Right cardiac atrium (tissue), 5 donors: ENCODE data around the gene SH2D4B. TPM values are rescaled to one million over a fixed set of nuclear protein-coding genes. Genes with fewer than 3 reads are reported as not detected.

Source experiments
- ATAC-seq, 2 donors: fragments of 200-7000 bp; cut with Tn5 transposase; one replicate each; pipeline versions ENCODE4 v1.8.0 to v1.9.1; 2020; ENCODE audit warnings: moderate library complexity in 2 of 2, mild to moderate bottlenecking in 1 of 2
- DNase-seq, 3 donors: peaks; one replicate each; pipeline ENCODE4 v3.0.0-alpha.2; 2020
- H3K27ac ChIP-seq: one replicate; pipeline ENCODE4 v1.5.1; 2013; ENCODE audit warnings: mild to moderate bottlenecking, low read length, control low read depth, moderate library complexity
- H3K27me3 ChIP-seq: one replicate; pipeline ENCODE4 v1.6.1; 2013; ENCODE audit not compliant: control insufficient read depth, insufficient read depth
- H3K4me1 ChIP-seq: one replicate; pipeline ENCODE4 v1.6.1; 2013; ENCODE audit warnings: low read length; ENCODE audit not compliant: control insufficient read depth, insufficient read depth
- H3K4me3 ChIP-seq: one replicate; pipeline ENCODE4 v1.5.1; 2013; ENCODE audit warnings: low read length, control low read depth
- H3K9me3 ChIP-seq: one replicate; pipeline ENCODE4 v1.6.1; 2013; ENCODE audit warnings: low read length; ENCODE audit not compliant: control insufficient read depth
- WGBS: extraction: QIAGEN DNeasy Blood & Tissue Kit; methylation state at CpG from one replicate; pipeline ENCODE4 v1.1.7; 2013; 5-methylcytosine and 5-hydroxymethylcytosine counted together
- intact Hi-C, 4 donors: fragments of 100-400 bp; cut with DNase I; formaldehyde crosslinking; loops; one replicate each; pipeline versions ENCODE4 v1.11.0 to v1.14.0; 2022 to 2023
- polyA plus RNA-seq: library from polyadenylated mRNA; stranded (reverse); fragments of 200-250 nt; gene quantifications from one replicate; pipeline ENCODE4 v1.2.3, GENCODE V29; 2013
- total RNA-seq, 4 donors: library from RNA; stranded (reverse); fragmentation: NEBNext Ultra II Directional; extraction: Animal tissue kit (Norgen Biotek cat#: 25700); gene quantifications; one replicate each; pipeline ENCODE4 v1.2.1, GENCODE V29; 2021
- donor health status: healthy with polysubstance abuse.
- donor health status: DM: no; HTN: yes; CAD: no.
- donor health status: DM: no; HTN: no; CAD: no.
- donor health status: DM: no; HTN: yes; CAD: no; lungs with severe emphysema.
- donor health status: DM: yes; HTN: yes; CAD: no.

Gene SH2D4B
- total and polyA plus RNA-seq, 5 donors = not detected

DNA sequence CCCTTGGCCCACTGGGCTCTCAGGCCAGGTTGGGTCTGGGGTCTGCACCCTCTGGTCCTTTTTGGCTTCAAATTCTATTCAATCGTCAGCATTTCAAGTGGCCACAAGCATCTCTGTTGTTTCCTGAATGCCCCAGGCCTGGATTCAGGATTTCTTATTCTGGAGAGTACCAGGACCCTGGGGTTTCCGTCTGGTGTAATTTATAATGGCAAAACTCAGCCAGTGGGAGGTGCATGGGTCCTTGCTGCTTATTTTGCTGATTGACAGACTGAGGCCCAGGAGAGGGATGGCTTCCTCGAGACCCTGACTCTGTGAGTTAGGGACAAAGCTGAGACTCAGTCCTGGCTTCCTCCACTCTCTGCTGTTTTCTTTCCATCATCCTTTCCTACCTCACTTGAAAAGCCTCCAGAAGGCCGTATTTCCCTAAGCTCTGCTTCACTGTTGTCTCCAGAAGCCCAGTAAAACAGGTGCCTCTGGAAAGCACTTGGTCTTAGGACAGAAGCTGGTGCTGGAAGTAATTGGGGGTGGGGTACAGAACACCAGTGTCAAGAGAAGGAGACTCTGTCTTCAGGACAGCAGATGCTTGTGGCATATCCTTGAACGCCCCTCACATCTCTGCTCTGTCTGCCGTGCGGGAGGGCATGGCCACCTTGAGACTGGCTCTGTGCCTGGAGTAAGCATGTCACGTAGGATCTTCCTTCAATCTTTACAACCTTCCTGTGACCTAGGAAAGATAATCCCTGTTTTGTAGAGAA lies 39.4 kb upstream of the SH2D4B start:
- WGBS = 46% methylated on average over 8 of the region's 8 CpGs
- Histone ChIP-seq H3K4me1 (peaks cover 61% of the 10 kb centered on the region), H3K9me3 (no peaks in the 10 kb centered on the region), H3K27ac (peak overlapping the region; percentile 79), H3K4me3 (no peak overlapping the region), H3K27me3 (no peaks in the 10 kb centered on the region)
- intact Hi-C loops = loop anchor here in 1 of 4 donors (5.0 kb wide), 1 partner anchor 36 kb away; no protein-coding TSS in a partner anchor
- DNase-seq (no peak), ATAC-seq (peak in 1 of 2 donors; percentile 0)

DNA sequence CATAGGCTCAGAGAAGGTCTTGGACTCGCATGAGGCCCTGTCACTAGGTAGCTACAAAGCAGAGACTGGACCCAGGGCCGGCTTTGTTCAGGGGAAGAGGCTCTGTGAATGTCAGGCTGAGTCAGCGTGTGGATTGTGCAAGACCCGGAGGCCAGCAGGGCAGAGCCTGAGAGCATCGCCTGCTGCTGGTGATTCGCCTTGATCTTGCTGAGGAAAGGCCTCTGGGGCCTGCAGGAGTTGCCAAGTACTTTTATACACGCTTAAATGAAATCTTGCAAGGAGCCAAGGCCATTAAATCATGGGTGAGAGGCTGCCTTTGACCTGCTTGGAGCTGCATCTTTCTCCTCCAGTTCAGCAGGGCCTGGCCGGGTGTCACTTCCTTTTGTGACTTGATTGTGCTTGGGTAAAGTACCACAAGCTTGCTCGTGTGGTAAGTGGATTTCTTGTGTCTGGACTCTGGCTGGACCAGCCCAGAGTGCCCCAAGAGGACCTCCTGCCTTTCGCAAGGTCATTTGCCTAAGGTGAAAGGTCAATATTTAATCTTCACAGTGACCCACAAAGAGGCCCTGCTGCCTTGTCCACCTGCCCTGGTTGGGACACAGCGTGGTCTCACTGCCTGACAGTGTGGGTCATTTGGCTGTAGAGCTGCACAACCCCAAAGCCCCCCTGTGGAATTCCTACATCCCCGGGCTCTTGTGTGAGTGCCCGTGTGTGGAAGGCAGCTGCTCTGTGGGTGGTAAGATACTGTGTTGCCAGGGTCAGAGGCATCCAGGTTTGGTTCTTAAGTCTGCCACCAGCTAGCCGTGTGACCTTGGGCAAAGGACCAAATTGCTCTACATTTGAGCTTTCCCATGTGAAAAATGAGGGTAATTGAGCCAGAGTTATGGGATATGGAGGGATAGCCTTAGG lies 38.6 kb upstream of the SH2D4B start:
- H3K4me1 ChIP-seq = peaks cover 62% of the 10 kb centered on the region
- intact Hi-C loops = loop anchor here in 1 of 4 donors (5.0 kb wide), 1 partner anchor 37 kb away; no protein-coding TSS in a partner anchor

DNA sequence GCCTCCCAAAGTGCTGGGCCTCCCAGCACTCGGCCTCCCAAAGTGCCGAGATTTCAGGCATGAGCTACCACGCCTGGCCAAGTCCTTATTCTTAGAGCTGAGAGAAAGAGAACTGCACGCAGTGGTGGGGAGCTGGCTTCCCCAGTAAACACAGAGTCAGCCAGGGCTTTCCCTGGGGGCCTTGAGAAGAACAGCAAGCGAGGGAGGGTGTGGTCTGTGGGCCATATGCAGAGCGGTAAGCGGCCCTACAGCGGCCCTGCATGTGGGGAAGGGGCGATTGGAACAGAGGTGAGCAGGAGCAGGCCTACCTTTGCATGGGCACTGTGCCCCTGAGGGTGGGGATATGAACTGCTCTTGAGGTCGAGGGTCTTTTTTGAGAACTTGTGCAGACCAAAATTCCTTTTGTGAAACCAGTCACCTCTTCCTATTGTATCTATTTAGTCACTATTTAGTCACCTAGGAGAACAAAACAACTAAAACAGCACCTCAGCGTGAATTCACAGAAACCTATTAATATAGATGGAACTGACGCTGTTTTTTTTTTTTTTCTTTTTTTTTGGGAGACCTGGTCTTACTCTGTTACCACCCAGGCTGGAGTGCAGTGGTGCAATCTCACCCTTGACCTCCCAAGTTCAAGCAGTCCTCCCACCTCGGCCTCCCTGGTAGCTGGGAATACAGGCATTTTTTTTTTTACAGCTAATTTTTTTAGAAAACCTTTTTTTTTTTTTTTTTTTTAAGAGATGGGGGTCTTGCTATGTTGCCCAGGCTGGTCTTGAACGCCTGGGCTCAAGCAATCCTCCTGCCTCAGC lies 36.9 kb upstream of the SH2D4B start:
- peak overlapping the region; percentile 65 for H3K27ac ChIP-seq
- 59% methylated on average over 14 of the region's 14 CpGs for WGBS
- no peak overlapping the region for H3K4me3 ChIP-seq
- no peaks in the 10 kb centered on the region for H3K9me3 ChIP-seq
- H3K27me3 ChIP-seq = no peaks in the 10 kb centered on the region
- ATAC-seq (no peak), DNase-seq (peak; percentile 80 to 81 (median 80))
- peaks cover 64% of the 10 kb centered on the region for H3K4me1 ChIP-seq
- intact Hi-C loops = loop anchor here in 3 of 4 donors (5.0 to 10.0 kb wide), 4 partner anchors 43 to 116 kb away; no protein-coding TSS in a partner anchor

More for the DNA sequence above, 38.6 kb upstream of the SH2D4B start:
- WGBS = 36% methylated on average over 14 of the region's 14 CpGs
- peak; percentile 91 to 92 for ATAC-seq
- Histone ChIP-seq H3K27ac (peak overlapping the region; percentile 79), H3K27me3 (no peaks in the 10 kb centered on the region), H3K4me3 (no peak overlapping the region), H3K9me3 (no peaks in the 10 kb centered on the region)
- DNase-seq = peak; percentile 94 to 96 (median 96)

GRCh38 chr10:80501381-80501912 lies 36.3 kb upstream of the SH2D4B start:
- WGBS = 90% methylated on average over 3 of the region's 3 CpGs

GRCh38 chr10:80501913-80502521 lies 35.7 kb upstream of the SH2D4B start:
- Histone ChIP-seq H3K27ac (peak overlapping the region; percentile 65), H3K4me3 (no peak overlapping the region), H3K27me3 (no peaks in the 10 kb centered on the region), H3K9me3 (no peaks in the 10 kb centered on the region), H3K4me1 (peaks cover 64% of the 10 kb centered on the region)
- no peak for DNase-seq
- no peak for ATAC-seq
- intact Hi-C loops = loop anchor here in 3 of 4 donors (5.0 to 10.0 kb wide), 4 partner anchors 45 to 117 kb away; no protein-coding TSS in a partner anchor
- WGBS = 68% methylated on average over 13 of the region's 13 CpGs

More at GRCh38 chr10:80501381-80501912, 36.3 kb upstream of the SH2D4B start:
- Histone ChIP-seq H3K27me3 (no peaks in the 10 kb centered on the region), H3K4me3 (no peak overlapping the region), H3K4me1 (peaks cover 64% of the 10 kb centered on the region), H3K9me3 (no peaks in the 10 kb centered on the region), H3K27ac (peak overlapping the region; percentile 65)
- no peak for DNase-seq
- no peak for ATAC-seq
- intact Hi-C loops = loop anchor here in 3 of 4 donors (5.0 to 10.0 kb wide), 4 partner anchors 44 to 117 kb away; no protein-coding TSS in a partner anchor

DNA sequence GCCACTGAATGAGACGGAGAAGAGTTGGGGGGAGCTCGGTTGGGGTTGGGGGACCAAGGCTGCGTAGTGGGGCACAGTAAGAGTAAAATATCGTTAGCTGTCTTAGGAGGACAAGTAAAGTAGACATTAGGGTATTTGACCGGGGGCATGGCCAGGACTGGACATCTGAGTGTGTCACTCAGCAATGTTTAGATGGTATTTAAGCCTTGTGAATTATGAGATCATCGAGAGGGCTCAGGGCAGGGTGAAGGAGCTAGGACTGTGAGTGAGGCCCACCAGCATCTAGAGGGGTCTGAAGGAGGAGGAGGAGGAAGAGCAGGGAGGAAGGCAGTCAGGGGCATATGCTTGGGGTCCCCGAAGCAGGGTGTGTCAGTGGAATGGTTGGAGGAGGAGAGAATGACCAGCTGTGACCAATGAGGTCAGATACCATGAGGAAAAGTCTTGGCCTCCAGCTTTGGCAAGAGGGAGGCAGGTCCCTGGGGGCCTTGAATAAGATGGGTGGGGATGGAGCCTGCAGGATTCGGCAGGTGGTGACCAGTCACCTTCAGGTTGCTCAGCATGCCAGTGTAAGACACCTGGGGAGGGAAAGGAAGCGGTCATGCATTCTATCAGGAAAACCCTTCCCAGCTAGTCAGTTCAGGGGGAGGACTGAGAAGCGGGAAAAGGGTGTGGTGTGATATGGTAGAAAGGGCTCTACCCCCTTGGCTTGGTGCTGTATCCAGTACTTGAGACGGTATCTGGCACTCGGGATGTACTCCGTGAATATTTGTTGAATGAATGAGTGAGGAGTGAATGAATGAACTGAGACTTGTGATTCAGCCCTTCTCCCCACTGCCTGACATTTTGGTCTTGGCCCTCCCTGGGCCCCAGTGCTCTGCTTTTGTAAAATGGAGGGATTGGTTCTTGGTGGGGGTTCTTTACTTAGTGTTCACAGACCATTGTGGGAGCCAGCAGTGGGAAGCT lies 34.8 kb upstream of the SH2D4B start:
- H3K9me3 ChIP-seq = no peaks in the 10 kb centered on the region
- H3K27me3 ChIP-seq = no peaks in the 10 kb centered on the region
- intact Hi-C loops = loop anchor here in 3 of 4 donors (5.0 to 10.0 kb wide), 4 partner anchors 46 to 118 kb away; no protein-coding TSS in a partner anchor
- DNase-seq = no peak
- peak overlapping the region; percentile 30 for H3K27ac ChIP-seq
- H3K4me1 ChIP-seq = peaks cover 59% of the 10 kb centered on the region
- no peak for ATAC-seq
- 80% methylated on average over 13 of the region's 13 CpGs for WGBS
- H3K4me3 ChIP-seq = no peak overlapping the region

DNA sequence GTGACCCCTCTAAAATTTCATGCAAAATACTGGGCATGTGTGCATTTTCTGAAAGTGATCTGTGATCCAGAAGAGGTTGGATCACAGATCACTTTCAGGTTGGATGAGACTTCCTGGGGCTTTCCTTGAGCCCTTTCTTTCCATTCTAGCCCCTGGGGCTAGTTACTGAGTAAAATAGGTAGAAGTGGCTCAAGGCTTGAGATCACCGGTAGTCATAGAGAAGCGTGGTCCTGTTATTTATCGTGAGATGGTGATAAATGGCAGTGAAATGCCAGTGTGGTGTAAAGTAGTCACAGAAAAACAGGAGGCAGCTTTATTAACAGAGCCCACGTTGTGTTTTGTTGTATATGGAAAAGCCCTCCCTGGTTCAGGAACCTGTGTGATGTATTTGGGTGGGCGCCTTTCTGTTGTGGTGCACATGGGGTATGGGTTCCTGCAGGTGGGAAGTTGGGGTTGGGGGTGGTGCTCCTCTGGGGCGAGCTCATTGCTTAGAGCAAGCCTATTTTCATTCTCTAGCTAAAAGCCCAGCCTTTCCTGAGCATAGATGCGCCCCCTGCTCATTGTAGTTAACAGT lies 34.0 kb upstream of the SH2D4B start:
- Histone ChIP-seq H3K9me3 (no peaks in the 10 kb centered on the region), H3K27me3 (no peaks in the 10 kb centered on the region), H3K4me1 (peaks cover 52% of the 10 kb centered on the region), H3K4me3 (no peak overlapping the region), H3K27ac (peak overlapping the region; percentile 50)
- 75% methylated on average over 7 of the region's 7 CpGs for WGBS
- intact Hi-C loops = loop anchor here in 3 of 4 donors (2.0 to 10.0 kb wide), 6 partner anchors 46 to 119 kb away; no protein-coding TSS in a partner anchor
- DNase-seq (peak in 1 of 3 donors; percentile 45), ATAC-seq (no peak)

DNA sequence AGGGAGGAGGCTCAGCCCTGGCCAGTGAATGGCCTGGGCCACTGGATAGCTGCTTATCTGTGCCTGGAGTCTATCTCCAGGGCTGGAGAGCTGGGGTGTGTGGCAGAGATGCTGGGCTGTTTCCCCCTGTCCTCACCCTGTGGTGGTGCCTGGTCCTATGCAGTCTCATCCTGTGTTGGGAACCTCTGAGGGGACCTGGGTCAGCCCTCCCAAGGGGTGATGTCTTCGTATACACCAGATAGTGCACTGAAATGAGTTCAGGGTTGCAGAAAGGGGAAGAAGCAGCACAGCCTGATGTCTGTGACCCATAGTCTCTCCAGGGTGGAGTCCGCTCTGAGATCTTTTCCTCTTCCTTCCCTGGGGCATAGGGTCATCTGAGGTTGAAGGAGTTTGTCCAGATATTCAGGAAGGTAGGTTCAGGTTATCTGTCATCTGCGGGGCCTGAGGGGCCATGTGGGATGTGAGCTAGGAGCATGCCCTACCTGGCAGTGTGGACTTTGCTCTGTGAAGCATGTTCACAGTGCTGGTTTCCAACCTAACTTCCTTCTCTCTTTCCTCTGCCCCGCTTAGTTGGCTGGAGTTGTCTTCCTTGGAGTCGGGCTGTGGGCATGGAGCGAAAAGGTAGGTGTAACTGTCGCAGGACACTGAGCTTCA lies 33.4 kb upstream of the SH2D4B start:
- DNase-seq (peak in 2 of 3 donors; percentile 44 to 46), ATAC-seq (peak; percentile 10 to 31)
- 58% methylated on average over 7 of the region's 7 CpGs for WGBS
- peak overlapping the region; percentile 82 for H3K27ac ChIP-seq
- no peaks in the 10 kb centered on the region for H3K9me3 ChIP-seq
- H3K27me3 ChIP-seq = no peaks in the 10 kb centered on the region
- H3K4me1 ChIP-seq = peaks cover 50% of the 10 kb centered on the region
- intact Hi-C loops = loop anchor here in 3 of 4 donors (2.0 to 10.0 kb wide), 6 partner anchors 47 to 119 kb away; no protein-coding TSS in a partner anchor
- H3K4me3 ChIP-seq = no peak overlapping the region
